Muscle of arm (tissue), 12 donors: ENCODE measurements around the gene FBN2. TPM values are rescaled to one million over a fixed set of nuclear protein-coding genes. Genes with fewer than 3 reads are reported as not detected.

Source experiments
- DNase-seq: peaks from one replicate; pipeline ENCODE4 v3.0.0-alpha.2; 2013
- polyA plus RNA-seq, 12 donors: library from polyadenylated mRNA; unstranded; fragments of 120-200 nt; gene quantifications; one replicate each; pipeline ENCODE4 v1.2.1, GENCODE V29; 2013; ENCODE audit not compliant: insufficient read length in 12 of 12

FBN2 gene
- polyA plus RNA-seq, 12 donors: 36.9 to 130 (median 56.0) TPM; not detected in 1

GRCh38 chr5:128317481-128317880, 220.6 kb downstream of the FBN2 start:
- DNase-seq: no peak

DNA sequence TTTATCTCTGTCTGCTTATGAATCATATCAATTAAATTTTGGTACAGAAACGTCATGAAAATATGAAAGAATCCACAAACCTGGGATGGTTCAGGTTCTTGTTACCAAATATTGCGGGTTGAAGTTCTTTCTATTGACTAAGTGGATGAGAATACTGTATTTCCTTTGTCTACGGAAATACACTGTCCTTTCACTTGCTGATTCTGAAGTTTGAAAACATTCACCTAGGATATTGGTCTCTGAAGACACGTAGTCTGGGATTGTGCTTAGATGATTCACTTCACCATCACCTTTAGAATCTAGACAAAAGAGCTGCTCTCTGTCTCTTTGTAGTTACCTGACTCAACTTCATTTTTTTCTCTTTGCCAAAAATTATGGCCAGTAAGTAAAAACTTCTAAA, 222.4 kb downstream of the FBN2 start:
- no peak for DNase-seq

DNA sequence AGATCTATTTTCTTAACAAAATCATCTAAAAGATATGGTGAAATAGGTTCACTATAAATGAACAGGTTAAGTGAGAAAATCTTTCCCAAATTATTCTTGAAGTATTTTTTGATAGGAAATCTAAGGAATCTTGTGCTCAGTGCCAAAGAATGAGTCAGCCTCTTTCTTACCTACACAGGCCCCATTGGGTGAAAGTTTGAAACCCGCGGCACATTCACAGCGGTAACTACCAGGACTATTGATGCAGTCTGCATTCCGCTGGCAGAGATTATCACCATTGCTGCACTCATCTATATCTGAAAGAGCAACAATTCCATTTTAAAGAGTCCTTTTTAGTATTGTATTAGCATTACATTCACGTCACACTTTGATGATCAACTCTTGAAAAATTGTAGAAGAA, 232.7 kb downstream of the FBN2 start:
- DNase-seq: no peak

DNA sequence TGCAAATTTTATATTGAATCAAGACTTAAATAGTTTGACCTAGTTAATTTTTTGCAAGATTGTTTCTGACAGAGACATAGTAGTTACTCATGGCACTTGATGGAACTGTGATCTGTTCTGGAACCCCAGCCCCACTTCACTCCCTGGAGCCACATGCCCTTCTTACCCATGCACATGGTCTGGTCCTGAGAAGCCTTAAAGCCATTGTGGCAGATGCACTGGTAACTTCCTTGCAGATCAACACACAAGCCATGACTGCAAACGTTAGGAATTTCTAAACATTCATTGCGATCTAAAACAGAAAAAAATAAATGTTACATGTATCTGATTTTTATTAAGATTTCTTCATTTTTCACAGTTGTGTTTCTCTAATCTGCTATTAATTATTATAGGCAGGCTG, 233.3 kb downstream of the FBN2 start:
- DNase-seq: no peak

GRCh38 chr5:128304088-128304487, 234.0 kb downstream of the FBN2 start:
- DNase-seq: peak; percentile 78

DNA sequence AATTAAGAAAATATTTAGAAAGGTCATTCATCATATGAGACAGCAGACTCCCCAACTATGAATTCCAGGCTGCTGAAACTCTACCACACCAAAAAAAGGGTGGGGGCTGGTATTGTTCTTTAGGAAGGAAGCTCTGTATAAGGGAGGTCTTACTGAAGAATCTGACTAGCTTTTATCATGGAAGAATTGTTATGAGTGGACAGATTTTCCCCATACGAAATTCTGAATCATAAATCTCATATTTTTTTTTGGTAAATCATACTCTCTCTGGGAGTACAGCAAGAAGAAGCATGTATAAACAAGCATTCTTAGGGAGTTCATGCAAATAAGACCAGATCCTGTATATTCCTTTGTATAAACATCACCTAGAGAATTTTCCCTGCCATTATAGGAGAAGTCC, 234.5 kb downstream of the FBN2 start:
- no peak for DNase-seq

DNA sequence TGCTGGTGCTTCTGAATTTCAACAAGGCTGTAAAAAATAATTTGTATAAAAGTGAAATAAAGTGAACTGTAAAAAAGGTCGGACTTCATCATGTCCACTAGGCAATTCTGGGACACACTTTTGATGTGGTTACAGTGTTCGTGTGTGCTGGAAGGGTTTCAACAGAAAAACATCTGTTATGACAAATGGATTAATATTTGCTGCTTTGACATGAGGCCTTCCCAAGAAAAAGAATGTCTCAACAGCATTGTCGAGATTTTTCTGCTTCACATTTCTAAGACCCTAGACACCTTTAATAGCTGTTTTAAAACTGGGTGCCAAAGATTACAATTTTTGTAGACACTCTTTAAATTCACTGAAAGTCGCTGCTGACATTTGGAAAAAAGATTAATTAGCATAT, 237.9 kb downstream of the FBN2 start:
- peak; percentile 35 for DNase-seq

- DNase-seq: no peak
Observed at GRCh38 chr5:128290152-128290858, 247.7 kb downstream of the FBN2 start.

GRCh38 chr5:128287740-128288139, 250.3 kb downstream of the FBN2 start:
- DNase-seq: no peak

- DNase-seq: no peak
Observed at GRCh38 chr5:128284236-128284635, 253.8 kb downstream of the FBN2 start.

DNA sequence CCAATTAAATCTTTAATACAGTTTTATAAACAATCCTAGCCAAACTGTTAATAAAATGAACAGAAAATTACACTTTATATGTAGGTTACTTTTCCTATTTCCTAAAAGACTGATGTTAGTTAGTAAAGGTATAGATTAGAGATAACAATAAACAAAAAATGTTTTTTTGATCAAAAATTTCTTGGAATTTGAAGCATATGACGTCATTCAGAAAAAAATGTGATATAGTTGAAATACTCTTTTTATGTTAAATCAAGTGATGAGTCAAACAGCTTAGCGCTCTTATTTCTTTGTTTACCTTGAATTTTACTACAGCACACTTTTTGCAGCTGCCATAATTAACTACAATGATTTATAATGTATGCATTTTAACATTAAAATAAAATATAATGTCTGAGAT, 258.7 kb downstream of the FBN2 start:
- no peak for DNase-seq

DNA sequence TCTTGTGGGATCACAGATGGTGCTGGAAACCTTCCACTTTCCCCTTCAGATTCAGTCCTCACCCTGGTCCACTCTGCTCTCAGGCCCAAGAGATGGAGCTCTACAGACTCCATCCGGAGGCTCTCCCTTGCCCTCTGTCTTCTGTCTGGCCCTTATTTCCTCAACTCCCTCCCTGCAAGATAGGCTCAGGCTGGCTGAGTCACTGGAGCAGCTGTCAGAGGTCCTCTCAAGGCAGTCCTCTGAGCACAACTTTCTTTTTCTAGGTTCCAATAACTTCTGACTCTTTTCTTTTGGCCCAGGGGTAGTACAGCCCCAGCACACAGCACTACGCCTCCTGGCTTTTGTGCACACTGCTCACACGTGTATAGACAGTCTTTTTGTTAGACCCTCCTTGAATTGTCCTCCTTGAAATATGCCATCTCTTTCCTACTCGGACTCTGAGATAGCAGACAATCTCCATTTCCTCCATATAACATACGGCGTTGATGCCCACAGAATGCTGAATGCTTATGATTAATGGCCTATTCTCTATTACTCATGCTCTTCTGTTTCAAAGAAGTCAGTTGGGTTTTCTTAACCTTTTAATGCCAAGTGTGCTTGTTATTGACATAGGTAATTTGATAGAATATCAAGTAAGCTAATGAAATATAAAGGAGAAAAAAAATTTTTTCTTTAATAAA, 261.4 kb downstream of the FBN2 start:
- DNase-seq: no peak

GRCh38 chr5:128274441-128274840, 263.6 kb downstream of the FBN2 start:
- DNase-seq: no peak

DNA sequence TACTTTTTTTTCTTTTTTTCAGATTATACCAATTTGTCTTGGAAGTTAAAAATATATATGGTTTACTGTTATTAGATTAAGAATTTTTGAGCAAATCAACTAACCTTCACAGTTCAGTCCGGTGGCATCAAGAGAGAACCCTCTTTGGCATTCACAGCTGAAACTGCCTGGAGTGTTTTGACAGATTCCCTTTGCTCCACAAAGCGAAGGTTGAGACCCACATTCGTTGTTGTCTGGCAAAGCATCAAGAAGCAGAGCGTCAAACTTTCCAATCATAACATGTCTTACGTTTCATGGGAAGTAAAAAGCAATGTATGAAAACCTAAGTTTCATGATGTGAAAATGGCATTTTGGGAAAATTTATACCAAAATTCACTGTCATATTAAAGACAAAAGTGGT, 264.3 kb downstream of the FBN2 start:
- DNase-seq: no peak

DNA sequence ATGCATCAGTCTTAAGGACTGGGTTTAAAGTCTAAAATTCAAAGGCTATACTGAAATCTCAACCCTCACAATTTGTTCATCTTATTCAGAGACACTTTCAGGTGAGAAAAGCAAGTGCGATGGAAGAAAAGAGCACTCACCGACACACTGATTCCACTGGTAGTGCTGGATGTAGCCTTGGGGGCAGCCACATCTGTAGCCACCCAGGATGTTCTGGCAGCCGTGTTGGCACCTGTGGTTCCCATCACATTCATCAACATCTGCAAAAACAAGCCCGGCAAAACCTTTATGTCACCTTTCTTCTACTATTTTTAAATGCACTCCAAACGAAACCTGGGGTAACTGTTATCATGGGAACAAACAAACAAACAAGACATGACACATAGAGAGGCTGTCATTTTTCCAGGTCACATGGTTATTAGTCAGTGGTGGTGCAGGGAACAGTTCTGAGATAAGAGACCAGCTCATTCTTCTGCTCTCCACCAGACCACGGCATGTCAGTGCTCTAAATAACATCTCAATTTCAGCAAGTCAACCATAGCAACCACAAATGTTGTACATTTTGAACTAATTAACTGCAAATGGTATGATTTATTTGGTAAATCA, 266.1 kb downstream of the FBN2 start:
- no peak for DNase-seq

GRCh38 chr5:128271071-128271470, 267.0 kb downstream of the FBN2 start:
- DNase-seq: no peak

- no peak for DNase-seq
Observed at GRCh38 chr5:128264564-128265360, 273.3 kb downstream of the FBN2 start.

GRCh38 chr5:128263357-128263756, 274.7 kb downstream of the FBN2 start:
- DNase-seq: no peak

- DNase-seq: no peak
Observed at GRCh38 chr5:128262911-128263310, 275.1 kb downstream of the FBN2 start.

GRCh38 chr5:128259607-128260021, 278.4 kb downstream of the FBN2 start:
- DNase-seq: no peak

GRCh38 chr5:128258372-128258771, 279.7 kb downstream of the FBN2 start:
- no peak for DNase-seq

GRCh38 chr5:128257076-128257475, 281.0 kb downstream of the FBN2 start:
- no peak for DNase-seq
